GM19467 (cell line): ENCODE measurements around the gene NEGR1.

ENCODE experiments used
- ATAC-seq: cut with Tn5 transposase; IDR thresholded peaks from one replicate; pipeline ENCODE4 v1.9.1; 2021; ENCODE audit warnings: mild to moderate bottlenecking, moderate library complexity; ENCODE audit not compliant: unreplicated experiment

The NEGR1 gene

GRCh38 chr1:72050551-72050950 lies 231.8 kb downstream of the NEGR1 start:
- no peak for ATAC-seq

- no peak for ATAC-seq
Observed at GRCh38 chr1:72037745-72038343, 244.5 kb downstream of the NEGR1 start.

GRCh38 chr1:72034827-72035226 lies 247.5 kb downstream of the NEGR1 start:
- ATAC-seq: no peak

- no peak for ATAC-seq
Observed at GRCh38 chr1:72023063-72023930, 259.0 kb downstream of the NEGR1 start.

GRCh38 chr1:72018562-72018961 lies 263.8 kb downstream of the NEGR1 start:
- ATAC-seq: no peak

- ATAC-seq: no peak
Observed at GRCh38 chr1:72015006-72015405, 267.3 kb downstream of the NEGR1 start.

- no peak for ATAC-seq
Observed at GRCh38 chr1:72013161-72013560, 269.2 kb downstream of the NEGR1 start.

- no peak for ATAC-seq
Observed at GRCh38 chr1:72011721-72012120, 270.6 kb downstream of the NEGR1 start.

GRCh38 chr1:72010094-72010431 lies 272.3 kb downstream of the NEGR1 start:
- no peak for ATAC-seq

- ATAC-seq: no peak
Observed at GRCh38 chr1:72009173-72010093, 272.9 kb downstream of the NEGR1 start.

- no peak for ATAC-seq
Observed at GRCh38 chr1:72007312-72007711, 275.0 kb downstream of the NEGR1 start.

- no peak for ATAC-seq
Observed at GRCh38 chr1:72006092-72006491, 276.2 kb downstream of the NEGR1 start.

GRCh38 chr1:72003092-72003491 lies 279.2 kb downstream of the NEGR1 start:
- no peak for ATAC-seq

GRCh38 chr1:72000809-72001208 lies 281.5 kb downstream of the NEGR1 start:
- no peak for ATAC-seq

GRCh38 chr1:71994646-71995045 lies 287.7 kb downstream of the NEGR1 start:
- no peak for ATAC-seq

- ATAC-seq: no peak
Observed at GRCh38 chr1:71987181-71987580, 295.2 kb downstream of the NEGR1 start.

- ATAC-seq: no peak
Observed at GRCh38 chr1:71986160-71986559, 296.2 kb downstream of the NEGR1 start.

GRCh38 chr1:71980556-71980955 lies 301.8 kb downstream of the NEGR1 start:
- no peak for ATAC-seq

- ATAC-seq: no peak
Observed at GRCh38 chr1:71979882-71980281, 302.5 kb downstream of the NEGR1 start.

GRCh38 chr1:71967670-71968069 lies 314.7 kb downstream of the NEGR1 start:
- ATAC-seq: peak; percentile 69

GRCh38 chr1:71964188-71964587 lies 318.2 kb downstream of the NEGR1 start:
- no peak for ATAC-seq
